Stimulated activated CD4-positive, alpha-beta T cell treated with anti-CD3 and anti-CD28 coated beads, Interleukin-12 subunit alpha, Interleukin-12 subunit beta, amount 100 ng/mL, for 4 hours (primary cell): Measurements from ENCODE around the gene KIF6.

Experiments
- DNase-seq: peaks from one replicate; pipeline ENCODE4 v3.0.0-alpha.2; 2020

The KIF6 gene

GRCh38 chr6:39440039-39440426 lies 285.2 kb downstream of the KIF6 start:
- no peak for DNase-seq

- DNase-seq = no peak
These were observed 285.7 kb downstream of the KIF6 start for GRCh38 chr6:39439342-39440038.

- no peak for DNase-seq
These were observed 291.6 kb downstream of the KIF6 start for GRCh38 chr6:39433630-39434029.

DNA sequence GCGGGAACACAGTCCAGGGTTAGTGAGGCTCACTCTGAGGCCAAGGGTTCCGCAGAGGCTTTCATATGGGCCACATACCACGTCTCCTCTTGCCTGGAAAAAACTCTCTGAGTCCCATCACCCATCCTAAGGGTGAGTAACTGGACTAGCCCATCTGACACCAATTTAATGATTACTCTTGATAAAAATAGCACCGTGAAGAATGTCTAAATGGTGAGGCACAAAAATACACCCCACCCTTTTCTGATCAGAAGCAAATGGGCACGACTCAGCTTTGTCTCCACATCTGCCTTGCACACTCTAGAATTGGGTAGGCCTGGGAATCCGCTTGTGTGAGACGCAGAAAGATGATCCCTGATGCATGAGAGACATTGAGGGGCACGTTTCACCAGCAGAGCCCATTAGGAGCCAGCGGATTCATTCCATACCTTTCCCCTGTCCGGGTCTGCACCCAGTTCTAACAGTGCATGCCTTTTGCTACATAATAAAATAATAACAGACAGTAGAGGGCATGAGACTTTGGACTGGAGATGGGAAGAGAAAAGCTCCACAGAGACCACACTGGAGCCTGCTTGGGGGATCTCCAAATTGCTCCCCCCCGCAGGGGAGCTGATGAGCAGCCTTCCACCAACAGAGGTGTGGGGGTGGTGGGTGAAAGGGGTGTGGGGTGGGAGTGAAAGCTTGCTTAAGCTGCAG lies 292.7 kb downstream of the KIF6 start:
- no peak for DNase-seq

GRCh38 chr6:39430871-39431523 lies 294.2 kb downstream of the KIF6 start:
- no peak for DNase-seq

DNA sequence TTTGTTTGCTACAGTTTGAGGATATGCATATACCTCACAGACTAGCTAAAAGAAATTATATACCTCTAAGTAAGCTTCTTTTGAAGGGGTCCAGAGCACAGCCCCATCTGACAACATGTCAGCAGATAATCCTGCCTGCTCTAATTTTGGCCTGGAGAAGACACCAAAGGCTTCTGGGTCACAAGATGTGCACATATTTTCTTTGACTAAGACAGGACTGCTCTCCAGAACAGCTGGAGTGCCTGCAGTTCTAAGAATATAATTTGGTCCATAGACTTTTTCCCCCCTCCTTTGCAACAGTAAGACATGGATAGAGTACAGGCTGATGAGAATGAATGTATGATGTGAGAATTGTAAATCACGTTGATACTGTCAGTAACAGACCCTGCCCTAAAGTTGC lies 294.8 kb downstream of the KIF6 start:
- DNase-seq = no peak

- no peak for DNase-seq
These were observed 296.4 kb downstream of the KIF6 start for GRCh38 chr6:39428816-39429215.

- DNase-seq = no peak
These were observed 297.1 kb downstream of the KIF6 start for GRCh38 chr6:39428152-39428551.

DNA sequence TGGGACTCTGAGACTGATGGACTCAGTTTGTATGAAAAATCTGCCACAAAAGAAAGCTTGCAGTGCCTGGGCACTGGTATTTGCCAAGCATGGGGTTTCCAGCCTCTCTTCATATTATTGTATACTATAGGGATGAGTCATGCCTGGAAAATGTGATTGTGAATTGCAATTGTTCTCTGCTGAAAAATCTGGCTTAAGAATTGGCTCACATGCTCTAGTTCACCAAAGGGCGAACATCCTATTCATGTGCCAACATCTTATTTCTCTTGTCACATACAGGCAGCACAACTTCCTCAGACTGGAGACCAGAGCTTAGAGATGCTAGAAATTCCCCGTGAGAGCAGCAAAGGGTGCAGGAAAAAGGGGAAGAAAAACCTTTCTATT lies 299.1 kb downstream of the KIF6 start:
- no peak for DNase-seq

- no peak for DNase-seq
These were observed 299.7 kb downstream of the KIF6 start for GRCh38 chr6:39425346-39426072.

- DNase-seq = no peak
These were observed 300.4 kb downstream of the KIF6 start for GRCh38 chr6:39424831-39425230.

- no peak for DNase-seq
These were observed 303.0 kb downstream of the KIF6 start for GRCh38 chr6:39422238-39422637.

GRCh38 chr6:39421383-39422225 lies 303.6 kb downstream of the KIF6 start:
- DNase-seq = no peak

DNA sequence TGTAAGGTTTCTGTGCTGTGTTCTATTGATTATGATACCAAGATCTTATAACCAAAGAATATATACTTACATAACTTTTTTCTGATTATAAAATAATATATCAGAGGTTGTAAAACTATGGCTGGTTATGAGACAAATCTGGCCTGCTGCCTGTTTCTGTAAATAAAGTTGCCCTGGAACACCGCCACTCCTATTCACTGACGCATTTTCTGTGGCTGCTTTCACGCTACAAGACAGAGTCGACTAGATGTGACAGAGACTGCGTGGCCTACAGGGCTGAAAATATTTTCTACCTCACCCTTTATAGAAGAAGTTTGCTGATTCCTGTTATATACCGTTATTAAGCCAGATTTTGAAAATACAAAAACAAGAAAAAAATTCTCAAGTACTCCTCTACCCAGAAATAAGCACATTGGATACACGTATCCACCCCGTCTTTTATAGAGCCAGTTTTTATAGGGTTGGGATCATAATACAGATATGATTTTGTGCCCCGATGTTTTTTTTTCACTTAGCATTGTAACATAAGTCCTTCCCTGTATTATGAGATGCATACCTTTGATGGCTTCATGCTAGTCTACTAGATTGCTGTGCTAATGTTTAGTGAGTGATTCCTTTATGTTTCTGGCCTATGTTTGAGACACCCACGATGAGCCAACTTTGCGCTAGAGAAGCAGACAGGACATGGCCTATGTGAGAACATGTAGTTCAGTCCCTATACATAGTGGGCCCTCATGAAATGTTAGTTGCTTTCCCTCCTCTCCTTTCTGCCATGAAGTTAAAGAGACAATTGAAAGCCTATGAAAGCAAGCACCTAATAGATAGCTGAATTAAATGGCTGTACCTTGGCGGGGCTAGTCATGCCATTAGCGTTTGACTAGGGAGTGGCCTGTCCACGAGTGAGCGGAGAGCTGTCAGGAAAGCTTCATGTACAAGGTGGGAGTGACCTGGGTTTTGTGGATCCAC lies 304.6 kb downstream of the KIF6 start:
- DNase-seq = no peak

GRCh38 chr6:39419607-39420006 lies 305.6 kb downstream of the KIF6 start:
- no peak for DNase-seq

- DNase-seq = no peak
These were observed 307.8 kb downstream of the KIF6 start for GRCh38 chr6:39417440-39417839.

- no peak for DNase-seq
These were observed 308.5 kb downstream of the KIF6 start for GRCh38 chr6:39416728-39417127.

DNA sequence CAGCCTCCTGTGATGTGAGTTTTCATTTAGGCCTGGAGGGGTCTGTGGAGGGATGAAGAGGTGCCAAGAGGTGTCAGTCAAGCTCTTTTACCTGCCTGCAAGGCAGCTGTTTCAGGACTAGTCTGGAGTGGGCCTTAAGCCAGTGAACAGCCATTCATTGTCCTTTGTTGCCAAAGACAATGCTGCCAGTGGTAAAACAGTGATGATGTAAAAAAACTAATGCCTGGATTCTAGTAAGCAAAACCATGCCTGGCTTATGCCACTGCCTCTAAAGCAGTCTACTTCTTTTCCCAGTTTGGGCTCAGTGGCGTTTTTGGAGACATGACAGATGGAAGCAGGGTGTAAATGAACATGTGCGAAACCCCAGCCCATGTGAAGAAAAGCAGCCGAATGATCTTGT lies 309.2 kb downstream of the KIF6 start:
- no peak for DNase-seq

DNA sequence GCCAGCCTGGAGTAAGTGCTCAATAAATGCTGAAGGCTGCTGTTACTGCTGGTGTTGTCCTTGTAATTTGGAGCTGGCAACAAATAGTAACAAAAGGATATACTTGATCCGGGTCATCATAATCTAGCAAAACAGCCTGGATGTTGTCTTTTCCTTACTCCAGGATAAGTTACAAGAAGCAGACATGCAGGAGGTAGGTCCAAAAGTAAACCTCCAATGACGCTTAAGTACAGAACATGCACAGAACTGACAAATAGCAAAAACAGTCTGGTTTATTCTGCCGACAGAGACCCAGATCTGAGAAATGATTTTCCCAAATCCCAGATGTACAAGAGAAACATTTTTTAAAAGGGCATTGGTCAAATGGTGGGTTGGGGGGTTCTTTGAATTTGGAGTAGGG lies 309.7 kb downstream of the KIF6 start:
- no peak for DNase-seq

DNA sequence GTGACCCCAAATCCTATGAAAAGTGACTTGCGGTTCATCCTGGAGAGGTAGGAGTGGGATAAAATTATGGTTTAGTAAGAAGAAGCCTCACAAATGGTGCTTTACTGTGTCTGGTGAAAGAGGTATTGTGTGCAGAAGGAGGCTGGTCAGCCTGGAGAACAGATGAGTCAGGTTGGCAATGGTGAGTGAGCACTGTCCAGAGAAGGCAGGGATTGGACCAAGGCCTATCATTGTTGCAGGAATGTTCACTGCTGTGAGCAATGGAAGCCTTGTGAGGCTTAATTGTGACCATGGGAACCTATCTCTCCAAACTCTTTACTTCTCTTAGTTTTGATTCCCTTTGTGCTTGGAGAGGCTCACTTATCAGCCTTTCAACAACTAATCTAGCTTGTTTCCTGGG lies 313.7 kb downstream of the KIF6 start:
- DNase-seq = no peak

- no peak for DNase-seq
These were observed 314.2 kb downstream of the KIF6 start for GRCh38 chr6:39411001-39411400.
